ENCODE measurements around the gene MSH5.
"Not testable (repeated sequence)": the region's sequence is repeated elsewhere in the genome, so short reads cannot be mapped to it uniquely, and the experiment has no call there.

GRCh38 chr6:31801031-31801927 lies 61.5 kb downstream of the MSH5 start:
- TF ChIP-seq CTCF (IDR thresholded peaks at IDR 0.05; ENCODE audit: poor library complexity, severe bottlenecking); POLR2AphosphoS5 (IDR thresholded peaks at IDR 0.05); RAD21 (conservative IDR thresholded peaks at IDR 0.05); EZH2 (IDR thresholded peaks at IDR 0.05; ENCODE audit: borderline replicate concordance, insufficient read depth, low read length, poor library complexity, severe bottlenecking); TAF1 (IDR thresholded peaks at IDR 0.05; ENCODE audit: low read depth): not testable (repeated sequence)

Data from neural cell (in vitro differentiated cells).